Suppressor macrophage treated with lipopolysaccharide for 4 hours (primary cell): Measurements from ENCODE around the gene CPD.
"Not testable (repeated sequence)": the region's sequence is repeated elsewhere in the genome, so short reads cannot be mapped to it uniquely, and the experiment has no call there.

Source experiments
- DNase-seq: peaks from one replicate; pipeline ENCODE4 v3.0.0-alpha.2; 2020

CPD gene

GRCh38 chr17:30436729-30437128 lies 58.0 kb downstream of the CPD start:
- DNase-seq, result no peak

GRCh38 chr17:30443721-30444120 lies 65.0 kb downstream of the CPD start:
- no peak for DNase-seq

- not testable (repeated sequence) for DNase-seq
Measured at GRCh38 chr17:30446640-30447039, 67.9 kb downstream of the CPD start.

- DNase-seq, result no peak
Measured at GRCh38 chr17:30449480-30449879, 70.8 kb downstream of the CPD start.

GRCh38 chr17:30450125-30451027 lies 71.6 kb downstream of the CPD start:
- DNase-seq, result no peak

GRCh38 chr17:30454635-30455034 lies 75.9 kb downstream of the CPD start:
- peak; percentile 84 for DNase-seq

- no peak for DNase-seq
Measured at GRCh38 chr17:30458371-30458770, 79.6 kb downstream of the CPD start.

- DNase-seq, result not testable (repeated sequence)
Measured at GRCh38 chr17:30458797-30459413, 80.2 kb downstream of the CPD start.

GRCh38 chr17:30468465-30468864 lies 89.7 kb downstream of the CPD start:
- no peak for DNase-seq

- no peak for DNase-seq
Measured at GRCh38 chr17:30472238-30472890, 93.6 kb downstream of the CPD start.

- no peak for DNase-seq
Measured at GRCh38 chr17:30475206-30475605, 96.5 kb downstream of the CPD start.

GRCh38 chr17:30476726-30477082 lies 98.0 kb downstream of the CPD start:
- no peak for DNase-seq

- peak; percentile 97 for DNase-seq
Measured at GRCh38 chr17:30477083-30477773, 98.5 kb downstream of the CPD start, which contains the start of gene GOSR1. TSS of gene GOSR1 (plus strand) at chr17:30477408. CDS start at chr17:30477434, 26 bp downstream.

GRCh38 chr17:30477774-30478115 lies 99.0 kb downstream of the CPD start:
- DNase-seq, result peak; percentile 72

GRCh38 chr17:30482555-30482954 lies 103.8 kb downstream of the CPD start:
- DNase-seq, result no peak

- no peak for DNase-seq
Measured at GRCh38 chr17:30483159-30483558, 104.4 kb downstream of the CPD start.

- no peak for DNase-seq
Measured at GRCh38 chr17:30493780-30494179, 115.1 kb downstream of the CPD start.

GRCh38 chr17:30495586-30495985 lies 116.9 kb downstream of the CPD start:
- DNase-seq, result no peak

- DNase-seq, result no peak
Measured at GRCh38 chr17:30503558-30503957, 124.8 kb downstream of the CPD start.

- no peak for DNase-seq
Measured at GRCh38 chr17:30505868-30506417, 127.2 kb downstream of the CPD start.

GRCh38 chr17:30506481-30506880 lies 127.8 kb downstream of the CPD start:
- DNase-seq, result no peak

GRCh38 chr17:30513346-30513745 lies 134.6 kb downstream of the CPD start:
- DNase-seq, result no peak
